WERI-Rb-1 (cell line): ENCODE data around the gene SNRPN.
"Not testable (repeated sequence)": the region's sequence is repeated elsewhere in the genome, so short reads cannot be mapped to it uniquely, and the experiment has no call there.

Experiments
- DNase-seq: peaks from one replicate; pipeline ENCODE4 v3.0.0-alpha.2; 2020
- H3K27ac ChIP-seq: fragments of 250-450 bp; sonication (Bioruptor Pico); 2 replicates; pipeline ENCODE4 v1.5.1; 2020; ENCODE audit warnings: mild to moderate bottlenecking, moderate library complexity
- H3K27me3 ChIP-seq: fragments of 250-450 bp; sonication (Bioruptor Pico); 2 replicates; pipeline ENCODE4 v1.5.1; 2021; ENCODE audit warnings: mild to moderate bottlenecking, low read depth, moderate library complexity; ENCODE audit not compliant: insufficient read depth, severe bottlenecking
- H3K36me3 ChIP-seq: fragments of 250-450 bp; sonication (Bioruptor Pico); 2 replicates; pipeline ENCODE4 v1.5.1; 2020; ENCODE audit warnings: mild to moderate bottlenecking, moderate library complexity
- H3K4me3 ChIP-seq: 2 replicates; pipeline ENCODE4 v1.5.1; 2011; ENCODE audit warnings: low read depth, mild to moderate bottlenecking, control low read depth, low read length
- H3K9me3 ChIP-seq: fragments of 250-450 bp; sonication (Bioruptor Pico); 2 replicates; pipeline ENCODE4 v1.5.1; 2021; ENCODE audit warnings: mild to moderate bottlenecking, moderate library complexity; ENCODE audit not compliant: severe bottlenecking
- CTCF ChIP-seq: IDR thresholded peaks from 2 replicates; pipeline ENCODE4 v1.5.1; 2011; ENCODE audit warnings: low read depth, mild to moderate bottlenecking, control low read depth, inconsistent platforms, low read length

SNRPN gene

GRCh38 chr15:24954783-24955530, at the start of gene SNRPN, which contains the start of gene SNURF:
Gene SNRPN (plus strand): TSS chr15:24954987. CDS start chr15:24974454, 19,467 bp downstream.
Gene SNURF (plus strand): TSS chr15:24954987. CDS start chr15:24955049, 62 bp downstream.
- Histone ChIP-seq H3K27ac (peak within 1 kb of the TSS; percentile 84), H3K9me3 (no peaks in the 10 kb centered on the region), H3K4me3 (peak within 1 kb of the TSS; percentile 77), H3K36me3 (no peaks in the 10 kb centered on the region; the same call in 1 of the 2 replicates), H3K27me3 (peaks cover 6% of the 10 kb centered on the region)
- no peak for TF ChIP-seq CTCF
- DNase-seq: peak; percentile 73

DNA sequence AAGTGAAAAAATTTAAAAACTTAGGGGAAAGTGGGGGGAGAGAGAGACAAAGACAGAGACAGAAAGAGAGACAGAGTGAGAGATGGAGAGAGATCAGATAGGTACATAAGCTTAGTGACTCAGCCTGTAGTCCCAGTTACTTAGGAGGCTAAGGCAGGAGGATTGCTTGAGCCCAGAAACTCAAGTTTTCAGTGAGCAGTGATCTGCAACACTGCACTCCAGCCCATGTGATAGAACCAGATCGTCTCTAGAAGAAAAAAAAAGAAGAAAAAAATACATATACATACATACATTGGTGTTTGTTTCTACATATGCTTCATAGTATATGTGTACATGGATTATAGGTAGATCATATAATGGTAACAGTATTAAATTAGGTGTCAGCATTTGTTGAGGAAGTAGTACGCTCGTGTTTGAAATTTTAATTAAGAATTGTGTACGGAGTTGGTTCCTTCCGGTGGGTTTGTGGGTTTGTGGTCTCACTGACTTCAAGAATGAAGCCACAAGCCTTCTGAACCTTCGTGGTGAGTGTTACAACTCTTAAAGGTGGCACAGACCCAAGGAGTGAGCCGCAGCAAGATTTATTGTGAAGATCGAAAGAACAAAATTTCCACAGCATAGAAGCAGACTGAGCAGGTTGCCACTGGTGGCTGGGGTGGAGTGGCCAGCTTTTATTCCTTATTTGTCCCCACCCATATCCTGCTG, 38.3 kb upstream of the SNRPN start:
- no peak for DNase-seq
- Histone ChIP-seq H3K27me3 (no peaks in the 10 kb centered on the region), H3K4me3 (no peak overlapping the region), H3K9me3 (no peaks in the 10 kb centered on the region), H3K36me3 (no peaks in the 10 kb centered on the region), H3K27ac (no peak overlapping the region)
- no peak for TF ChIP-seq CTCF

DNA sequence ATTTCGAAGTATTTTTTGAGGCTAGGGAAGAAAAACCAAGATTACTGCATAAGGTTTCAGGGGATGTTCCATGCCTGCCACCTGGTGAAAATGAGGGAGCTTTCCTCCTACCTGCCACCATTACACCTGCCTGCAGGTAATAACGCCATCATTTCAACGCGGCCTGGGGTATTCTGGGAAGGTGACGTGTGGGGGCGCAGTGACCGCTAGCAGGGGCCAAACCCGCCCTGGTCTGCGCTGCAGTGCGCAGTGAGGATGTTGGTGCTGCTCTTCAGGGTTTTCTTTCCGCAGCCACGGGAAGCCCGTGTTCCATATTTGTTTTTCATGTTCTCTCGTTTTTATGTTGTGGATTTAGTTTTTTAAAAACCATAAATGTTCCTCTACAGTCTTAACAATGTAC, 37.4 kb upstream of the SNRPN start:
- DNase-seq: no peak
- H3K36me3 ChIP-seq: no peaks in the 10 kb centered on the region
- no peak for TF ChIP-seq CTCF

GRCh38 chr15:24919446-24919845, 35.3 kb upstream of the SNRPN start:
- no peak for TF ChIP-seq CTCF
- Histone ChIP-seq H3K27ac (no peak overlapping the region), H3K9me3 (no peaks in the 10 kb centered on the region), H3K4me3 (no peak overlapping the region), H3K36me3 (no peaks in the 10 kb centered on the region), H3K27me3 (no peaks in the 10 kb centered on the region)
- DNase-seq: no peak

More for the DNA sequence above, 37.4 kb upstream of the SNRPN start:
- Histone ChIP-seq H3K27me3 (no peaks in the 10 kb centered on the region), H3K9me3 (no peaks in the 10 kb centered on the region), H3K4me3 (no peak overlapping the region), H3K27ac (no peak overlapping the region)

DNA sequence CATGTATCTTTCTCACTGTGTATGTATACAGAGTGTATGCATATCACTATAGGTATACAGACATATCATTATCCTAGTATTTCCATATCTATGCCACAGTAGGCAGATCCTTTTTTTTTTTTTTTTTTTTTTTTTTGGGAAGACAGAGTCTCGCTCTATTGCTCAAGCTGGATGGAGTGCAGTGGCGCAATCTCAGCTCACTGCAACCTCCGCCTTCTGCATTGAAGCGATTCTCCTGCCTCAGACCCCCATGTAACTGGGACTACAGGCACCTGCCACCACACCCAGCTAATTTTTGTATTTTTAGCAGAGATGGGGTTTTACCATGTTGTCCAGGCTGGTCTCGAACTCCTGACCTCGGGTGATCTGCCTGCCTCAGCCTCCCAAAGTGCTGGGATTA, 32.0 kb upstream of the SNRPN start:
- H3K9me3 ChIP-seq, H3K27me3 ChIP-seq, H3K4me3 ChIP-seq, DNase-seq, H3K27ac ChIP-seq, H3K36me3 ChIP-seq: not testable (repeated sequence)

GRCh38 chr15:24924153-24924552, 30.6 kb upstream of the SNRPN start:
- Histone ChIP-seq H3K36me3 (no peaks in the 10 kb centered on the region), H3K27me3 (peaks cover 3% of the 10 kb centered on the region), H3K9me3 (no peaks in the 10 kb centered on the region), H3K27ac (no peak overlapping the region), H3K4me3 (no peak overlapping the region)
- no peak for TF ChIP-seq CTCF
- DNase-seq: no peak
